OCI-M1 (cell line): ENCODE results near the gene S100PBP.

Experiments
- DNase-seq: peaks from one replicate; lab custom pipeline; 2025; lab: John Stamatoyannopoulos, UW

Gene S100PBP

GRCh38 chr1:32817159-32817814 is at the start of gene S100PBP, which contains the start of gene YARS1:
TSS of gene S100PBP (plus strand) at chr1:32817653. CDS start at chr1:32826100, 8,447 bp downstream.
TSS of gene YARS1 (minus strand) at chr1:32817358. CDS start at chr1:32817244, 114 bp downstream.
- DNase-seq, result peak; percentile 99

- DNase-seq, result no peak
Observed at GRCh38 chr1:32768110-32768850, 49.2 kb upstream of the S100PBP start.

GRCh38 chr1:32769524-32770220 is 47.8 kb upstream of the S100PBP start:
- no peak for DNase-seq

GRCh38 chr1:32770221-32770731 is 47.2 kb upstream of the S100PBP start:
- no peak for DNase-seq

- DNase-seq, result no peak
Observed at GRCh38 chr1:32770741-32771548, 46.5 kb upstream of the S100PBP start.

GRCh38 chr1:32771561-32772280 is 45.7 kb upstream of the S100PBP start:
- DNase-seq, result no peak

GRCh38 chr1:32772281-32773017 is 45.0 kb upstream of the S100PBP start:
- DNase-seq, result no peak

GRCh38 chr1:32773018-32773763 is 44.3 kb upstream of the S100PBP start:
- peak; percentile 87 for DNase-seq

GRCh38 chr1:32773764-32774463 is 43.5 kb upstream of the S100PBP start:
- DNase-seq, result peak; percentile 36

GRCh38 chr1:32774464-32774808 is 43.0 kb upstream of the S100PBP start:
- no peak for DNase-seq

- no peak for DNase-seq
Observed at GRCh38 chr1:32774950-32775634, 42.4 kb upstream of the S100PBP start.

GRCh38 chr1:32775640-32776337 is 41.7 kb upstream of the S100PBP start:
- no peak for DNase-seq

GRCh38 chr1:32779242-32779641 is 38.2 kb upstream of the S100PBP start:
- no peak for DNase-seq

- DNase-seq, result no peak
Observed at GRCh38 chr1:32780005-32780404, 37.4 kb upstream of the S100PBP start.

GRCh38 chr1:32780628-32781234 is 36.7 kb upstream of the S100PBP start:
- no peak for DNase-seq

- no peak for DNase-seq
Observed at GRCh38 chr1:32782086-32782485, 35.4 kb upstream of the S100PBP start.

GRCh38 chr1:32783851-32784250 is 33.6 kb upstream of the S100PBP start:
- DNase-seq, result no peak
